GM10248 (cell line): ENCODE measurements around the gene ABCC8.

ENCODE experiments used
- CTCF ChIA-PET: fragments of 300-600 bp; sonication (Branson Sonifier 250); formaldehyde crosslinking; extraction: SDS; loops from one replicate; lab custom pipeline; 2021; ENCODE audit warnings: antibody characterized with exemption; lab: Yijun Ruan, JAX
- POLR2A ChIA-PET: fragments of 350-650 bp; sonication (Branson Sonifier 250); formaldehyde crosslinking; extraction: SDS; loops from one replicate; lab custom pipeline; 2020; ENCODE audit warnings: antibody characterized with exemption; lab: Yijun Ruan, JAX
- DNase-seq: peaks from one replicate; pipeline ENCODE4 v3.0.0; 2012; ENCODE audit errors: extremely low spot score
- TF ChIP-seq, protein P1 (sequence below): IDR thresholded peaks from 2 replicates; pipeline ENCODE4 v1.5.1; 2012; ENCODE audit warnings: mild to moderate bottlenecking, low read depth; ENCODE audit errors: extremely low read depth, missing control alignments, control extremely low read depth

ABCC8 gene

DNA sequence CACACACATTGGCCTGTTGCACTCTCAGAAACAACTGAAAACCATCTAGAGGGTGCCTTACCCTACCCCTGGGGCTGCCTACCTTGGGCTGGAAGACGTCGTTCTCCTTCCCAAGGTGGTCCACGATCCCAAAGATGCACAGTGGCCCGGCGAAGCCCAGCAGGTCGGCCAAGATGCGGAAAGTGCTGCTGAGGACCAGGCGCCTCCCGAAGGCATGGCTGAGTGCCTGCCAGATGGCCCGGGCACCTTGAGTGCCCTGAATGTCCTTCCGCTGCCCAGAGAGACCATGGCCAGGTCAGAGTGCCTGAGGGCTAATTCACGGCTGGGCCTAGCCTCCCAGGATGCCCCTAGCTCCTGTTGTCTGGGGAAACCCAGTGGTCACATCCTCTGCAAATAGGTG, 16.2 kb downstream of the ABCC8 start:
- ChIA-PET CTCF (interaction anchor here (0.8 kb wide), 1 partner anchor 14 kb away, joined by 3 read pairs; no protein-coding TSS in a partner anchor), POLR2A (no interaction called here)
- TF ChIP-seq, protein P1, sequence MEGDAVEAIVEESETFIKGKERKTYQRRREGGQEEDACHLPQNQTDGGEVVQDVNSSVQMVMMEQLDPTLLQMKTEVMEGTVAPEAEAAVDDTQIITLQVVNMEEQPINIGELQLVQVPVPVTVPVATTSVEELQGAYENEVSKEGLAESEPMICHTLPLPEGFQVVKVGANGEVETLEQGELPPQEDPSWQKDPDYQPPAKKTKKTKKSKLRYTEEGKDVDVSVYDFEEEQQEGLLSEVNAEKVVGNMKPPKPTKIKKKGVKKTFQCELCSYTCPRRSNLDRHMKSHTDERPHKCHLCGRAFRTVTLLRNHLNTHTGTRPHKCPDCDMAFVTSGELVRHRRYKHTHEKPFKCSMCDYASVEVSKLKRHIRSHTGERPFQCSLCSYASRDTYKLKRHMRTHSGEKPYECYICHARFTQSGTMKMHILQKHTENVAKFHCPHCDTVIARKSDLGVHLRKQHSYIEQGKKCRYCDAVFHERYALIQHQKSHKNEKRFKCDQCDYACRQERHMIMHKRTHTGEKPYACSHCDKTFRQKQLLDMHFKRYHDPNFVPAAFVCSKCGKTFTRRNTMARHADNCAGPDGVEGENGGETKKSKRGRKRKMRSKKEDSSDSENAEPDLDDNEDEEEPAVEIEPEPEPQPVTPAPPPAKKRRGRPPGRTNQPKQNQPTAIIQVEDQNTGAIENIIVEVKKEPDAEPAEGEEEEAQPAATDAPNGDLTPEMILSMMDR, result no peak
- no peak for DNase-seq

DNA sequence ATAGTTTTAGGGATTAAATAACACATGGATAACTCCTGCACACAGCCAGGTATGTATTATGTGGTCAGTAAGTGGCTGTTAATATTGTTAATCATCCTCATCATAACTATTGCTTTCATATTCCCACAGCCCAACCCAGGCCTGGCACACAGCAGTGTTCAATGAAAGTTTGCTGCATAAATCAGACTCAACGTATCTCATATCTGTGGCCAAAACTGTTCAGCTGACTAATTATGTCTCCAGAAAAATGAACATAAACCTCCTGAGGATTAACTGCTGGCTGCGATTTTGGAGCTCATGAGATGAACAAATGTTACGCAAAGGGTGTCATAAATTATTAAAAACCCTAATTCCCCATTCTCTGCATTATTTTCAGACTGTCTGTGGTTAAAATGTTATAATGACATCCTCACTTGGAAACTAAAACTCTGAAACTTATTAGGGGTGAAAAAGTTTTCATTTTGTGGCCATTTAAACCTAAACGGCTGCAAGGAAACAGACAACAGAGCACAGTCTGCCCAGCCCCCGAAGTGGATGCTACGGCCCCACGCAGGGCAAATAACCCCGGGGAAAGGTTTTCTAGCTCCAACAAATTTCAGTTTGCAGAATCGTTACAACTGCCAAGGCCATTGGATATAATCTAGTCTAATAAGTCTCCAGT, 17.3 kb downstream of the ABCC8 start:
- CTCF ChIA-PET, result interaction anchor here (1.3 kb wide), 1 partner anchor 14 kb away, joined by 3 read pairs; no protein-coding TSS in a partner anchor
- POLR2A ChIA-PET, result no interaction called here
- TF ChIP-seq, protein P1, result no peak
- no peak for DNase-seq

DNA sequence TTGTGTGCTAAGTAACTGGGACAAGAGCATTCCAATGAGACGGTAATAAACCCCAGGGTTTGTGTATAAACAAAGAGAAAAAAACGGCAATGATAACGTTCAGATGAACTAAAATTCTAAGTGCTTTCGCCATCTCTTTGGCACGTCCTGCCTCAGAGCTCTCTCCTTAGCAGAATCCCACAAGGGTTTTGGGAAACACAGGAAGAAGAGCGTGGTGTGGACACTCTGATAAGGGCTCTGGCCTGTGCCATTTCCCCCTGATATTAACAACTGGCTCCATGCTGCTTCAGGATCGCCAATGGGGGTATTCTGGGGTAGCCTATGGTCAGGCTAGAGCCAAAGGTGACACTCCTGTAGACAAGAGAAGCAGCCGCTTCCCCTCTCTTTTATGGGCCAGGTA, 18.4 kb downstream of the ABCC8 start:
- TF ChIP-seq, protein P1, result no peak
- POLR2A ChIA-PET, result no interaction called here
- CTCF ChIA-PET, result interaction anchor here (1.3 to 1.8 kb wide), 2 partner anchors 15 to 74 kb away, joined by 3 to 7 read pairs; no protein-coding TSS in a partner anchor
- DNase-seq, result no peak

DNA sequence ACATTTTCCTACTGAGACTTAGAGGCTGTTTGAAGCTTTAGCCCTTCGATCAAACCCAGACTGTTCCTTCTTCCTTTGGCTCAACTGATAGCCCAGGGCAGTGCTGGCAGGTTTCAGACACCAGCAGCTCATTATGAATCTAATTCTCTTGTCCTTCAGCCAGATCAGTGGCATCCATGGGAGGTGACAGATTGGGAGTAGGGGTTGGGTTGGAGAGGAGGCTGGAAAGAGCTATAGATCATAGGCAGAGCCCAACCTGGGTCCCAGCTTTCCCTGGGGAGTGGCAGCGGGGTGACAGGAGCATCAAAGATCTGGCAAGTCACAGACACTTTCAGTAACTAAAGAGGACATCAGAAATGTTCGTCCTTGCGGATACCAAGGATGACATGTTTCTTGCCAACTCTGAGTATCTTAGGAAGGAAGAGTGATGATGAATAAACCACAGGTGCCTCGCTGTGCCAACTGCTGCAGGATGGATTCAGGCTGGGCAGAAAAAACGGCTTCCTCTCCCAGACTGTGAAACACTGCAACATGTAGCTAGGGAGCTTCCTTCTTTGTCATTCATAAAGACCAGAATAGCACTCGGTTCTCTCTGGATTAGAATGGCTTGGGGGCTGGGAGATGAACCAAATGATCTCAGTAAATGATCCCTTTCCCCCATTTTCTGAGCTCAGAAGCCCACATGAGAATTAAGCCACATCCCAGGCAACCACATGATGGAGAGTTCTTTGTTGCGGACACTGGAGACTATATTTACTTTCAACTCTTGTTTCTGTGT, 19.1 kb downstream of the ABCC8 start:
- CTCF ChIA-PET, result interaction anchor here (1.1 to 1.8 kb wide), 2 partner anchors 14 to 73 kb away, joined by 3 to 7 read pairs; no protein-coding TSS in a partner anchor
- TF ChIP-seq, protein P1, result no peak
- POLR2A ChIA-PET, result interaction anchor here (0.6 kb wide), 1 partner anchor 119 kb away, joined by 3 read pairs; no protein-coding TSS in a partner anchor
- DNase-seq, result no peak

DNA sequence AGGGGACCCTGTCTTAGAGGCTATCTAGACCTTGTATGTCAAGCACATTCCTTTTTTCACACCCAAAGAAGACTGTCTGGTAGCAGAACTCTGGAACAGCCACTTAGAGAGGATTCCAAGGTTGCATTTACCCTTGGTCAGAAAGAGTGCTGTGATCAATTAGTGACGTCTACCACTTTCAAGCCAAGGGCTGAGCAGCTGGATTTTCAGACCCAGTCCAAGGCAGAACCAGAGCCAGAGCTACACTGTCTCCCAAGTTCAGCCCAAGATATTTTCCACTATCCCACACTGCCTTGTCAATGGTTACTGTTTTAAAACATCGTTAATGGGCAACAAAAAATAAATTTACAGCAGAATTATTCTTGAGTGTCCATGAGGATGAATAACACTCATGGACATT, 24.0 kb downstream of the ABCC8 start:
- CTCF ChIA-PET, result no interaction called here
- POLR2A ChIA-PET, result no interaction called here
- TF ChIP-seq, protein P1, result no peak
- DNase-seq, result no peak

DNA sequence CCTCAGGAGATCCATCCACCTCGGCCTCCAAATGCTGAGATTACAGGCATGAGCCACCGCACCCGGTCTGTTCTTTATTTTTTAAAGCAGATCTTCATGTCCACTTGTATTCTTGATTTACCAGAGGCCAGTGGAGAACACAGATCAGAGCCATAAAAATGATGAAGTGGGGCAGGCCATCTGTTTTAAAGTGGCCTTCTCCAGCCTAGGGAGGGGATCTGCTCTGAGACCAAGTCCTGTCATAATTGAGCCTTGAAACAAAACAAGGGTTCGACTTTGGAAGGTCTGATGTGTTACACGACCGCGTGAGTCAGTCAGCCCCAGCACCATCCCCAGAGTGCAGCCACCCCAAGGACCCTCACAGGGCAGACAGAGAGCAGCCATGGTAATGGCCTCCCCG, 27.5 kb downstream of the ABCC8 start:
- no peak for DNase-seq
- CTCF ChIA-PET, result no interaction called here

More for the DNA sequence above, 27.5 kb downstream of the ABCC8 start:
- POLR2A ChIA-PET, result no interaction called here
- TF ChIP-seq, protein P1, result no peak
